ENCODE data around the gene RASL10B.
"Not testable (repeated sequence)": the region's sequence is repeated elsewhere in the genome, so short reads cannot be mapped to it uniquely, and the experiment has no call there.

RASL10B gene, protein sequence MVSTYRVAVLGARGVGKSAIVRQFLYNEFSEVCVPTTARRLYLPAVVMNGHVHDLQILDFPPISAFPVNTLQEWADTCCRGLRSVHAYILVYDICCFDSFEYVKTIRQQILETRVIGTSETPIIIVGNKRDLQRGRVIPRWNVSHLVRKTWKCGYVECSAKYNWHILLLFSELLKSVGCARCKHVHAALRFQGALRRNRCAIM

GRCh38 chr17:35731239-35731916 lies at the start of gene RASL10B:
TSS of gene RASL10B (plus strand) at chr17:35731639. CDS start at chr17:35735185, 3,546 bp downstream.
- no peak for DNase-seq

GRCh38 chr17:35683591-35683990 lies 47.8 kb upstream of the RASL10B start:
- DNase-seq, result no peak

GRCh38 chr17:35684055-35684802 lies 47.2 kb upstream of the RASL10B start:
- DNase-seq, result no peak

DNA sequence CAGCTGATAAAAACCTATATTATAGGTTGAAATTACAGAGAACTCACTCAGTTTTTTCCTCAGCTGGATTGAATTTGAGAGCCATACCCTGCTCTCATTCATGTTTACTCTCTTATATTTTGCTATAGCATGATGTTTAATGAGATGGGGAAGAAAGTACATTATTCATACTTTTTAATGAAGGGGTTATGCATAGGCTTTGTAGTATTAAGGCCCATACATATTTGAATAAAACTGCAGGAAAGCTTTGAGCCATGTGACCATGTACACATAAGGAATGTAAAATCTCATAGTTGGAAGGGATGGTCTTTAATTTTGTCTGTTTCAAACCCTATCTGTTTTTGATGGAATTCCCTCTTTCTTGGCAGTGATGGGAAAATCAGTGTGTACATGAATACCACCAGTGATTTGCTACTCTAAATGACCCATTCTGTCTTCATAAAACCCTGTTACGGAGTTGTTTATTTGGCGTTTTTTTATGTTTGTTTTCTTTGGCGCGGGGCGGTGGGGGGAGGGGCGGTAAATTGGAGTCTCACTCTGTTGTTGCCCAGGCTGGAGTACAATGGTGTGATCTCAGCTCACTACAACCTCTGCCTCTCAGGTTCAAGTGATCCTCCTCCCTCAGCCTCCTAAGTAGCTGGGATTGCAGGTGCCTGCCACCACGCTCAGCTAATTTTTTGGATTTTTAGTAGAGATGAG lies 38.8 kb upstream of the RASL10B start:
- DNase-seq, result no peak

DNA sequence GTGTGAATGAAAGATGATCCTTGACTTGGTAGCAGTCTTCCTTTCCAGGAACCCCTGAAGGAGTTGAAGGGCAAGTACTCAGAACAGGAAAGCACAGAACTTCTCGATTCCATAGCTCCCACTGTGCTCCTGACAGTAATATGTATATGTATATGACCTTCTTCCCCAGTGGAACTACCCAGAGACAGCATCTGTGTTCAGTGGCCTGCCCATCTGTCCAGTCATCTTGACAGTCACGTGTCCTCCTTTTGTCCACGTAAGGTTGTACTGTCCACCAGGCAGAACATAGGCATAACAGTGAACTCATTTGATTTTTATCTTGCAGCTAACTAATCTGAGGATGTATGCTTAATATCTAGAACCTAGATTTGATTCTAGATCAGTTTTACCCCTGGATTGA lies 37.8 kb upstream of the RASL10B start:
- DNase-seq, result no peak

DNA sequence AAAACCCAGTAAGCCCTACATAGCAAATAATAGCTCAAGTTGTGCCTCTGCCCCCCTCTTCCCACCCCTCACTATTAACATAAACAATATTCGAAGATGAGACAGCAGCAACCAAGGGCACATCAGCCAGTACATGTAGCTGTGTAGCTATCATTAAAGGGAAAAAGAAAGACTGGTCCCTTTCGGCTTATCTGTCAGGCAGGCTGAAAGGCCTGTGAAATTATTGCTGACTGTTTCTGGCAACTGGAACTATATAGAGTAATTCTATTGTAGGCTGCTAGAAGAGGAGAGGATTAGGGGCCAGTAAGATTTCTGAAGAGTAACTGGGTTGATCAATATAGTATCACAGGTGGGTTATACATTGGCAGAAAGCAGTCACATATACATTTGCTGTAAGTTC lies 36.5 kb upstream of the RASL10B start:
- DNase-seq, result no peak

DNA sequence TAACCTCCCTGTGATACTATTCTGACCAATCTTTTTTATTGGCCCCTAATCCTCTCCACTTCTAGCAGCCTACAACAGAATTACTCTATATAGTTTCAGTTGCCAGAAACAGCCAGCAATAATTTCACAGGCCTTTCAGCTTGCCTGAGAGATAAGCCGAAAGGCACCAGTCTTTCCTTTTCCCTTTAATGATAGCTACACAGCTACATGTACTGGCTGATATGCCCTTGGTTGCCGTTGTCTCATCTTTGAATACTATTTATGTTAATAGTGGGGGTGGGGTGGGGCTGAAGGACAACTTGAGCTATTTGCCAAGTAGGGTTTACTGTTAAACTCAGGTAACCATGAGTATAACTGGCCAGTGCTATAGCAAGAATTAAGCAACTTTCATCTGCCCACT lies 35.8 kb upstream of the RASL10B start:
- DNase-seq, result no peak

DNA sequence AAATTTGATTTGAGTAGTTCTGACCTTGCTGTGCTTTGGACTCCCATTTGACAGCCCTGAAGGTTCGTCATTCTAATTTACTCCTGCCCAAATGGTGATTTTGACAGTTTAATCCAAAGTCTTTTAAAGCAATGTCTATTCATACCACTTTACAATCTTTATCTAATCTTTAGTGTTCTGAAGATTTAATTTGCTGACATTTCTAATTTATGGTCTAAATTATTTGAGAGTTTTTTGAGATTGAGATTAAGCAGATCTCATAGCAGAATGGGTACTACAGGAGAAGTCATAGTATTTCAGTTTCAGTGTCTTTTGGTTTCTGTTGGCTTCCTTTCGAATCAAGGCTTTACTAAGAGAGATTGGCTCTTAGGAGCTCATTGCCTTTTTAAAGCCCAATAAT lies 32.6 kb upstream of the RASL10B start:
- no peak for DNase-seq

- DNase-seq, result no peak
Observed at GRCh38 chr17:35700150-35700549, 31.3 kb upstream of the RASL10B start.

DNA sequence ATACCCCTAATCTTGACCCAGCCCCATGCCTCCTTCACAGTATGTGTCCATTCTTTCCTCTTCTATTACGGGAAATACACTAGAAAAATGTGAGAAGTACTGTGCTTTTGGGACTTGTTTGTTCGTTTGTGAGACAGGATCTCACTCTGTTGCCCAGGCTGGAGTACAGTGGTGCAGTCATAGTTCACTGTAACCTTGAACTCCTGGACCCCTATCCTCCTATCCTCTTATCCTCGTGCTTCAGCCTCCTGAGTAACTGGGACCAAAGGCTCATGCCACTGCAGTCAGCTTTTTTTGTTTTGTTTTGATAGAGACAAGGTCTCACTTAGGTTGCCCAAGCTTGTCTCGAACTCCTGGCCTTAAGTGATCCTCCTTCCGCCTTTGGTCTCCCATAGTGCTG lies 29.9 kb upstream of the RASL10B start:
- no peak for DNase-seq

DNA sequence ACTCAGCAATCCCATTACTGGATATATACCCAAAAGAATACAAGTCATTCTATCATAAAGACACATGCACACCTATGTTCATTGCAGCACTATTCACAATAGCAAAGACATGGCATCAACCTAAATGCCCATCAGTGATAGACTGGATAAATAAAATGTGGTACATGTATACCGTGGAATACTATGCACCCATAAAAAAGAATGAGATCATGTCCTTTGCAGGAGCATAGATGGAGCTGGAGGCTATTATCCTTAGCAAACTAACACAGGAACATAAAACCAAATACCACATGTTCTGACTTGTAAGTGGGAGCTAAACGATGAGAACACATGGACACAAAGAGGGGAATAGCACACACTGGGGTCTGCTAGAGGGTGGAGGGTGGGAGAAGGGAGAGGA lies 28.1 kb upstream of the RASL10B start:
- DNase-seq, result not testable (repeated sequence)

DNA sequence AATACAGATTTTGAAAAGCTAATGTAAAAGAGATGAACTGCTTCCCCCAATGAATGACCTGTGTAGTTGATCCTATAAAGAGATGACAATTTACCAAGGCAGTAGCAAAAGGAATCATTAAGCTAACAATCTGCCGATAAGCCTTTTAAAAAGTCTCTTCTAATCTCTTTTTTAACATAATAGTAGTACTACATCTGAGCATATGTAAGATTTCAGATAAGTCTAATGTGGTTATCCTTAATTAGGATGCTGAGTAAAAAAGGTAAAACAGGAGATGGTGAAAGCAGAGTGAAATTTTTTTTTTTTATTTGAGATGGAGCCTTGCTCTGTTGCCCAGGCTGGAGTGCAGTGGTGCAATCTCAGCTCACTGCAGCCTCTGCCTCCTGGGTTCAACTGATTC lies 26.2 kb upstream of the RASL10B start:
- no peak for DNase-seq

GRCh38 chr17:35705705-35706104 lies 25.7 kb upstream of the RASL10B start:
- DNase-seq, result no peak

- DNase-seq, result no peak
Observed at GRCh38 chr17:35708149-35708548, 23.3 kb upstream of the RASL10B start.

DNA sequence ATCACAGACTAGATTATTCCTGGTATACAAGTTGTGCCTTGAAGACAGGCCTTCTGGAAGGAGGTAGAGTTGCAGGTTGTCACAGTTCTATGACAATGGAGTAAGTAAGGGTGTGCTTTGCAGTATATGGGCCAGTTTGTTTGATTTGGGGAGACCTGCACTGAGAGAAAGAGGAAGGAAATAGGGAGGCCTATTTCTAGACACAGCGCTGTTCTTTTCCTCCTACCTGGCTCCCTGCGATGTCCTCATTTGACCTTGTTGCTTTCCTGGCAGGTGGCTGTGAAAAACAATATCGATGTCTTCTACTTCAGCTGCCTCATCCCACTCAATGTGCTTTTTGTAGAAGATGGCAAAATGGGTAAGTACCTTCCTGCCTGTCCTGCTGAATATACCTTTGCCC lies 22.5 kb upstream of the RASL10B start:
- DNase-seq, result no peak

- DNase-seq, result no peak
Observed at GRCh38 chr17:35709874-35710273, 21.6 kb upstream of the RASL10B start.

DNA sequence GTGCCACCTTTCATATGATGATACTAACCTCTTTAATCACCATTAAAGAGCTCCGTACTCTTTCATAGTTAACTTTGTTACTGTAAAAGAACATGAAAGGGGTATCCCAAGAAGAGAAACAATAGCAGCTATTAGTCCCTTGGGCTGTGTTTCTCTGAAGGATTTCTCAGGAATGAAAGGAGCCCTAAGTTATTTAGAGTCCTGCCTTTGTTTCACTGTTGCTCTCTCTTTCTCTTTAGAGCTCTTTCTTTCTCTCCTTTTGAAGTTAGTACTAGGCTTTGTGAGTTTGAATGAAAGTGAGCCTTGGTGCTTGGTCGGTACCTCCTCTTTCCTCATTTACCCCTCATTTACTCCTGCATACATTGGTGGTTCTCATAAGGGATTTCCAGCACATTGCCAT lies 20.5 kb upstream of the RASL10B start:
- no peak for DNase-seq

- DNase-seq, result no peak
Observed at GRCh38 chr17:35713069-35713728, 18.2 kb upstream of the RASL10B start.

DNA sequence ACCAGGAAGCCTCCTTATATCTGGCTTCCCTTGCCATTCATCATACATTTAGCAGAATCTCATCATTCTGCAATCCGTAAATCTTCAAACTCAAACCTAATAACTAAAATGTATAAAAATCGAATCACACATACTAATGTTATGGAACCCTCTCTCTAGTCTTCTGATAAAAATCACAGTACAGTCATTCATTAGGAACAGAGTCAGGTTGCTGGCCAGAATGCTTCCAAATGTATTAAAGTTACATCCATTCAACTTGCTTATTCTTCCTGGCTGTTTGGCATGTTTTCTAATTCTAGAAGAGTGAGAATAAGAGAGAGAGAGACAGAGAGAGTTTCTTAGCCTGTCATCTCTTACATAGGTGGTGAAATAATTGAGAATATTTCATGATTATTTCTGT lies 16.5 kb upstream of the RASL10B start:
- DNase-seq, result no peak

- no peak for DNase-seq
Observed at GRCh38 chr17:35715416-35715815, 16.0 kb upstream of the RASL10B start.

DNA sequence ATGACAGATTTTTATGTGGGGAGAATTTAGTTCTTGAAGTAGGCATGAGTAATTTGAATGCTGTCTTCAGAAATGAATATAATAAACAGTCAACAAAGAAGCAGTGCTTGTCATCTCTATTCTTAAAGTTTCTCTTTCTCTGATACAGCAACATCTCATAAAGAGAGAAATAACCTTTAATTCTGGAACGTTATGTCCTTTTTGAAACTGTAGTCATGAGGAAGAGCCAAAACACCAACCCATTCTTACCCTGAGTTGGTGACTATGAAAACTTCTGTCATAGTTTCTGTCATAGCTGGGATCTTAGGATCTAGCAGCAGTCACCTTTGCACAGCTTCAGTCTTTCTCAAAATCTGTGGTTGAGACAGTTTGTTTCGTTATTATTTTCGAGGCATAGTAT lies 15.3 kb upstream of the RASL10B start:
- no peak for DNase-seq

DNA sequence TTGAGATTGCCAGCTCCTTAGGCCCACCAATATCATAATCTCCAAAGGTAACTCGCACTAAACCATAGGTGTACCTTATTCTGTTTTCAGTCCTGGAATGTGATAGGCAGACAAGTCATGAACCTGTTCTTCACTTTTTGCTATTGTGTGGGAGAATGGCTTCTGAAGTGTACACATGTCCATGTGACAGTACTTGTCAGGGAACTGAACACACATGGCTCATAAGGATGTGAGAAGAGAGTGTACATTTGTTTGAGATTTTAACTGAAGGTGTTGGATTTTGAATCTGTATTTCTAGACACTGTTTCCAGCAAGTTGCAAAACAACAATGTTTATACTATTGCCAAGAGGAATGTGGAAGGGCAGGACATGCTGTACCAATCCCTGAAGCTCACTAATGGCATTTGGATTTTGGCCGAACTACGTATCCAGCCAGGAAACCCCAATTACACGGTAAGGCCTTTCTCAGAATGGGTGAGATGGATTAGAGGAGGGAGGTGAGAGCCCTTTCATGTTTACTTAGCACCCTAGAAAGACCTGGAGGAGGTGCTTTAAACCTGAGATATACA lies 14.5 kb upstream of the RASL10B start:
- DNase-seq, result no peak

GRCh38 chr17:35717475-35717874 lies 14.0 kb upstream of the RASL10B start:
- DNase-seq, result no peak
